Gastroesophageal sphincter (tissue), 4 donors: ENCODE measurements around the gene ANAPC2. TPM values are rescaled to one million over a fixed set of nuclear protein-coding genes. Genes with fewer than 3 reads are reported as not detected.

ENCODE experiments used
- ATAC-seq: fragments of 150-250 bp; one replicate; pipeline ENCODE4 v1.9.1; 2016; ENCODE audit warnings: mild to moderate bottlenecking, moderate library complexity
- H3K27ac ChIP-seq, 4 donors: fragments of 200-600 bp; sonication (generic) in 3 of 4; 1 replicate in 3 of 4; 2 replicates in 1 of 4; pipeline ENCODE4 v1.5.1; 2016 to 2019
- H3K27me3 ChIP-seq: fragments of 200-600 bp; sonication (generic); one replicate; pipeline ENCODE4 v1.5.1; 2019
- H3K36me3 ChIP-seq, 2 donors: fragments of 200-600 bp; sonication (generic); one replicate each; pipeline ENCODE4 v1.5.1; 2019; ENCODE audit warnings: control low read depth in 1 of 2
- H3K4me1 ChIP-seq, 3 donors: fragments of 200-600 bp; sonication (generic); 1 replicate in 2 of 3; 2 replicates in 1 of 3; pipeline ENCODE4 v1.5.1; 2016 to 2019; ENCODE audit warnings: control low read depth in 2 of 3
- H3K4me3 ChIP-seq, 2 donors: fragments of 200-600 bp; sonication (generic); one replicate each; pipeline ENCODE4 v1.5.1; 2019; ENCODE audit warnings: mild to moderate bottlenecking in 1 of 2, moderate library complexity in 1 of 2
- H3K9me3 ChIP-seq, 3 donors: fragments of 200-600 bp; sonication (generic); one replicate each; pipeline ENCODE4 v1.5.1; 2017 to 2019; ENCODE audit warnings: control low read depth in 2 of 3
- EP300 ChIP-seq: sonication (generic); formaldehyde crosslinking; IDR thresholded peaks from one replicate; pipeline ENCODE4 v1.6.1; 2017; ENCODE audit warnings: antibody characterized with exemption, mild to moderate bottlenecking
- POLR2A ChIP-seq, 2 donors: fragments of 450-650 bp; IDR thresholded peaks; one replicate each; pipeline ENCODE4 v1.6.1; 2017; ENCODE audit warnings: antibody characterized with exemption in 2 of 2, mild to moderate bottlenecking in 2 of 2, moderate library complexity in 1 of 2
- POLR2AphosphoS5 ChIP-seq: sonication (generic); formaldehyde crosslinking; IDR thresholded peaks from one replicate; pipeline ENCODE4 v1.6.1; 2017; ENCODE audit warnings: antibody characterized with exemption
- WGBS, 2 donors: methylation state at CpG; one replicate each; pipeline ENCODE4 v1.1.5; 2018; ENCODE audit warnings: low coverage in 1 of 2; 5-methylcytosine and 5-hydroxymethylcytosine counted together
- total RNA-seq, 4 donors: library from RNA; depleted of rRNA; stranded (reverse); fragments of >200 nt; gene quantifications; one replicate each; pipeline ENCODE4 v1.1.0, GENCODE V29; 2016
- TF ChIP-seq, protein P1 (sequence below), 4 experiments: fragments of 200-600 bp in 2 of 4; fragments of 450-650 bp in 2 of 4; sonication (generic) in 1 of 4; IDR thresholded peaks; one replicate each; pipeline ENCODE4 v1.5.1; 2017 to 2019; ENCODE audit warnings: antibody characterized with exemption in 4 of 4, mild to moderate bottlenecking in 2 of 4, moderate library complexity in 2 of 4

The ANAPC2 gene
- total RNA-seq, 4 donors from 2014 or later, result 11.9 to 32.1 (median 23.7) TPM

DNA sequence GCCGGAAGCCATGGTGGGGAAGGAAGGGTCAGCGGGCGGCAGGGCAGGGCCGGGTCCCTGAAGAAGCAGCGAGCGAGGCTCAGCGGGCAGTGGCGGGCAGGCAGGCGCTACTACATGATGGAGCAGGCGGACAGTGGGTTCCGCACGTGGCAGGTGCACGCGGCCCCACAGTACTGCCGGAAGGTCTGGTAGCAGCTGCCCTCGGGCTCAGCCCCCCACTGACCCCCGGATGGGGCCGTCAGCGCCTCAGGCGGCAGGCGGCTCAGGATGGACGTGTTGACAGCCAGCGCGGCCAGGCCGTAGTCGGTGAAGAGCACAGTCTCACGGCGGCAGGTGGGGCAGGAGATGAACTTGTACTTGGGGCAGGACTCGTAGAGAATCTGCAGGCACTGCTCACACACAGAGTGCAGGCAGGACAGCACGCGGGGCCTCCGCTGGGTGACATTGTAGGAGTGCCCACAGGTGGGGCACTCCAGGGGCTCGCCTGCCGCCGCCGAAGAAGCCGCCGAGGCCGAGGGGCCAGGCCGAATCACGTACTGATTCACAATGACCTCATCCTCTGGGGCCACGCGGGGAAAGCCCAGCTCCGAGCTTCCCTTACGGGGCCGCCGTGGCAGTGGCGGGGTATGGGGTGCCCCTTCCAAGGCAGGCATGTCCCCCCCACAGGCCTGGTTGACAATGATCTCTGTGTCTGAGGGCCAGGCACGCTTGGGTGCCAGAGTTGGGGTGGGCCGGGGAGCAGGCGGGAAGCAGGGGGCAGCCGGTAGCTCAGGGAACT lies 32.1 kb upstream of the ANAPC2 start:
- Histone ChIP-seq H3K9me3 (no peaks in the 10 kb centered on the region), H3K4me3 (no peak overlapping the region), H3K27ac (no peak overlapping the region), H3K4me1 (peaks cover 0 to 55% (median 16%) of the 10 kb centered on the region in 3 donors), H3K36me3 (peaks cover 0 to 12% of the 10 kb centered on the region in 2 donors), H3K27me3 (no peaks in the 10 kb centered on the region)
- no peak for ATAC-seq
- TF ChIP-seq, protein P1, sequence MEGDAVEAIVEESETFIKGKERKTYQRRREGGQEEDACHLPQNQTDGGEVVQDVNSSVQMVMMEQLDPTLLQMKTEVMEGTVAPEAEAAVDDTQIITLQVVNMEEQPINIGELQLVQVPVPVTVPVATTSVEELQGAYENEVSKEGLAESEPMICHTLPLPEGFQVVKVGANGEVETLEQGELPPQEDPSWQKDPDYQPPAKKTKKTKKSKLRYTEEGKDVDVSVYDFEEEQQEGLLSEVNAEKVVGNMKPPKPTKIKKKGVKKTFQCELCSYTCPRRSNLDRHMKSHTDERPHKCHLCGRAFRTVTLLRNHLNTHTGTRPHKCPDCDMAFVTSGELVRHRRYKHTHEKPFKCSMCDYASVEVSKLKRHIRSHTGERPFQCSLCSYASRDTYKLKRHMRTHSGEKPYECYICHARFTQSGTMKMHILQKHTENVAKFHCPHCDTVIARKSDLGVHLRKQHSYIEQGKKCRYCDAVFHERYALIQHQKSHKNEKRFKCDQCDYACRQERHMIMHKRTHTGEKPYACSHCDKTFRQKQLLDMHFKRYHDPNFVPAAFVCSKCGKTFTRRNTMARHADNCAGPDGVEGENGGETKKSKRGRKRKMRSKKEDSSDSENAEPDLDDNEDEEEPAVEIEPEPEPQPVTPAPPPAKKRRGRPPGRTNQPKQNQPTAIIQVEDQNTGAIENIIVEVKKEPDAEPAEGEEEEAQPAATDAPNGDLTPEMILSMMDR (IDR thresholded peaks at IDR 0.05), result no peak
- no peak for TF ChIP-seq POLR2AphosphoS5
- no peak for TF ChIP-seq EP300
- no peak for TF ChIP-seq POLR2A (IDR thresholded peaks at IDR 0.05)
- 87 to 100% methylated on average over 1 to 3 of the region's 52 CpGs for WGBS, 2 donors

DNA sequence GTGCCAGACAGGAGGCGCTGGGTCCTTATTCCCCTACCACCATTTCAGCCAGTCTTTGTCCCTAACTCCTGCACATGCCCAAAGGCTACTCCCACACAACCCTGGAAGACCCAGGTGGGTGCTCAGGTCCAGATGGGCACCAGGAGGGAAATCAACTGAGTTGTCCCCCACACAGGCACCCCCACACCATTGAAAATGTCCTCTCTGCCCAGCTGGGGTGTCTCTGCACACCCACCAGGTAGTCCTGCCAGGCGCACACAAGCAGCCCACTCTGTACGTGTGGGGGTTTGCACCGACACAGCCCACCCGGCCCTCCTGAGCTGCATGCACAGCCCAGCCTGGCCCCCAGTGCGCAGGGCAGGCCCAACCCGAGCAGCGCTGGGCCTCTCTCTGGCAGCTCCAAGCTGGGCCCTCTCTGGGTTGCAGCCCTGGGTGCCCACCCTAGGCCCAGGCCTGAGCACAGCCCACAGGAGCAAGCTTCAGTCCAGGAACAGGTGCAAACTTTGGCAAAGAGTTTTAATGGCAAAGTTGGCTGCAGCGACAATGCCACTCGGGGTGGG lies 31.5 kb upstream of the ANAPC2 start:
- 80% methylated on average over 2 of the region's 10 CpGs; no CpG with 5 or more reads in 1 of the 2 donors for WGBS, 2 donors
- TF ChIP-seq, protein P1 (IDR thresholded peaks at IDR 0.05), result no peak
- no peak for TF ChIP-seq POLR2AphosphoS5
- no peak for TF ChIP-seq EP300
- no peak for TF ChIP-seq POLR2A (IDR thresholded peaks at IDR 0.05)
- H3K4me3 ChIP-seq, result no peak overlapping the region
- H3K9me3 ChIP-seq, result no peaks in the 10 kb centered on the region
- H3K27ac ChIP-seq, result no peak overlapping the region
- H3K27me3 ChIP-seq, result no peaks in the 10 kb centered on the region
- no peak for ATAC-seq
- peaks cover 0 to 19% of the 10 kb centered on the region in 2 donors for H3K36me3 ChIP-seq
- H3K4me1 ChIP-seq, result peaks cover 0 to 55% (median 16%) of the 10 kb centered on the region in 3 donors

DNA sequence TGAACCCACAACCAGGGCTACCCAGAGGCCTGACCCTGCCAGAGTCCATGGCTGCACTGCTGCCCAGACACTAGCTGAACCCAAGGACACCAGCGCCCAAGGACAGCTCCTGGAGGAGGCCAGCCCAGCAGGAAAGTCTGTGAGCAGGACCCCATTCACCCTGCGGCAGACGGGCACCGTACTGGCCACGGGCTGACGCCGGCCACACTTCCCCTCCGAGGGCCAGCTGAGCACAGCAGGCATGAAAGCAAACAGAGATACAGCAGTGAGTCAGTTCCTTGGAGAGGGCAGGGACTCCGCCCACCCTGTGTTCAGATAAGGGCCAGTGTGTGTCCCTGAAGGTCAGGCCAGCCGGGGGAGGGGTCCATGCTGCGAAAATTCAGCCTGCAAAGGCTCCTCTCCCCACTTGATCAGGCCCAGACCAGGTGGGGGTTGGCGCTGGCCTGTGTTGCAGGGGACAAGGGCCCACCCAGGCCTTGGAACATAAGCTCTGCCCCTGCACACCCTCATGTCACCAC lies 30.5 kb upstream of the ANAPC2 start:
- Histone ChIP-seq H3K9me3 (no peaks in the 10 kb centered on the region), H3K4me3 (no peak overlapping the region), H3K4me1 (peaks cover 0 to 46% (median 11%) of the 10 kb centered on the region in 3 donors), H3K36me3 (peaks cover 0 to 28% of the 10 kb centered on the region in 2 donors), H3K27me3 (no peaks in the 10 kb centered on the region), H3K27ac (no peak overlapping the region)
- TF ChIP-seq EP300, result no peak
- TF ChIP-seq, protein P1 (IDR thresholded peaks at IDR 0.05), result no peak
- no peak for TF ChIP-seq POLR2AphosphoS5
- no peak for TF ChIP-seq POLR2A (IDR thresholded peaks at IDR 0.05)
- ATAC-seq, result no peak
- WGBS, 2 donors, result 80% methylated on average over 1 of the region's 12 CpGs; no CpG with 5 or more reads in 1 of the 2 donors

DNA sequence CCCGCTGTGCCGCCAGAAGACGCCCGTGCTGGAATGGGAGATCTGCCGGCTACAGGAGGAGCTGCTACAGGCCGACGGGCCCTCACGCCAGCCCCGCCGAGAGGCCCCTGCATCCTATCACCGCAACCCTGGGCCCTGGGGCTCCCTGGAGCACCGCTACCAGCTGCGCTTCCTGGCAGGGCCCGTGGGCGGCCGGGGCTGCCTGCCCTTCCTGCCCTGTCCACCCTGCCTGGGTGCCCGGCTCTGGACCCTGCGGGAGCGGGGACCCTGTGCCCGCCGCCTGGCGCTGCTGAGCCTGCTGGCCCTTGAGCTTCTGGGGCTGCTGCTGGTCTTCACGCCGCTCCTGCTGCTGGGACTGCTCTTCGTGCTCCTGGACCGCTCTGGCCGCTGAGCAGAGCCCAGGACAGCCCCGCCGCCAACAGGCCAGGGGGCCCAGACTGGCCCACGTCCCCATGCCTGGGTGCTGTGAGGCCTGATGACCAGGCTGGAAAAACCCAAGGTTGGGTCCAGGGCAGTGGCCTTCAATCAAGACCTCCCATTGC lies 29.9 kb upstream of the ANAPC2 start:
- no peak overlapping the region for H3K4me3 ChIP-seq
- H3K4me1 ChIP-seq, result peaks cover 0 to 45% (median 11%) of the 10 kb centered on the region in 3 donors
- WGBS, 2 donors, result no CpG with 5 or more reads among the region's 30 CpGs
- no peaks in the 10 kb centered on the region for H3K9me3 ChIP-seq
- H3K27me3 ChIP-seq, result no peaks in the 10 kb centered on the region
- no peak overlapping the region for H3K27ac ChIP-seq
- TF ChIP-seq, protein P1 (IDR thresholded peaks at IDR 0.05), result no peak
- peaks cover 0 to 28% of the 10 kb centered on the region in 2 donors for H3K36me3 ChIP-seq
- no peak for ATAC-seq
